CD4-positive, alpha-beta T cell treated with Interleukin-2 at 100 ng/mL for 4 hours (primary cell): ENCODE results near the gene CEP192.
"Not testable (repeated sequence)": the region's sequence is repeated elsewhere in the genome, so short reads cannot be mapped to it uniquely, and the experiment has no call there.

Experiments used
- DNase-seq: peaks from one replicate; pipeline ENCODE4 v3.0.0-alpha.2; 2020; ENCODE audit warnings: low spot score

The CEP192 gene

GRCh38 chr18:12995424-12995823 lies 4.3 kb downstream of the CEP192 start:
- no peak for DNase-seq

GRCh38 chr18:12995952-12996477 lies 4.9 kb downstream of the CEP192 start:
- DNase-seq: no peak

- DNase-seq: no peak
Observed at GRCh38 chr18:12996661-12997292, 5.6 kb downstream of the CEP192 start.

GRCh38 chr18:12997330-12997729 lies 6.2 kb downstream of the CEP192 start:
- not testable (repeated sequence) for DNase-seq

GRCh38 chr18:12998332-12999060 lies 7.3 kb downstream of the CEP192 start:
- no peak for DNase-seq

GRCh38 chr18:13003466-13003896 lies 12.3 kb downstream of the CEP192 start:
- DNase-seq: peak; percentile 13

- DNase-seq: no peak
Observed at GRCh38 chr18:13004396-13004795, 13.2 kb downstream of the CEP192 start.

- no peak for DNase-seq
Observed at GRCh38 chr18:13005289-13005688, 14.1 kb downstream of the CEP192 start.

- no peak for DNase-seq
Observed at GRCh38 chr18:13006531-13007247, 15.5 kb downstream of the CEP192 start.

- DNase-seq: no peak
Observed at GRCh38 chr18:13007248-13007560, 16.0 kb downstream of the CEP192 start.

- no peak for DNase-seq
Observed at GRCh38 chr18:13011719-13012118, 20.6 kb downstream of the CEP192 start.

- no peak for DNase-seq
Observed at GRCh38 chr18:13014232-13014631, 23.1 kb downstream of the CEP192 start.

GRCh38 chr18:13014818-13015217 lies 23.7 kb downstream of the CEP192 start:
- no peak for DNase-seq

- DNase-seq: no peak
Observed at GRCh38 chr18:13017247-13017875, 26.2 kb downstream of the CEP192 start.

GRCh38 chr18:13018374-13018773 lies 27.2 kb downstream of the CEP192 start:
- DNase-seq: no peak

- DNase-seq: no peak
Observed at GRCh38 chr18:13019301-13019700, 28.1 kb downstream of the CEP192 start.

GRCh38 chr18:13022644-13023043 lies 31.5 kb downstream of the CEP192 start:
- DNase-seq: no peak

- no peak for DNase-seq
Observed at GRCh38 chr18:13025233-13025632, 34.1 kb downstream of the CEP192 start.

GRCh38 chr18:13026583-13027270 lies 35.6 kb downstream of the CEP192 start:
- no peak for DNase-seq

GRCh38 chr18:13028869-13029268 lies 37.7 kb downstream of the CEP192 start:
- no peak for DNase-seq

GRCh38 chr18:13032173-13032572 lies 41.0 kb downstream of the CEP192 start:
- DNase-seq: no peak
